ENCODE results near the gene THNSL1.
"Not testable (repeated sequence)": the region's sequence is repeated elsewhere in the genome, so short reads cannot be mapped to it uniquely, and the experiment has no call there.

Gene THNSL1

DNA sequence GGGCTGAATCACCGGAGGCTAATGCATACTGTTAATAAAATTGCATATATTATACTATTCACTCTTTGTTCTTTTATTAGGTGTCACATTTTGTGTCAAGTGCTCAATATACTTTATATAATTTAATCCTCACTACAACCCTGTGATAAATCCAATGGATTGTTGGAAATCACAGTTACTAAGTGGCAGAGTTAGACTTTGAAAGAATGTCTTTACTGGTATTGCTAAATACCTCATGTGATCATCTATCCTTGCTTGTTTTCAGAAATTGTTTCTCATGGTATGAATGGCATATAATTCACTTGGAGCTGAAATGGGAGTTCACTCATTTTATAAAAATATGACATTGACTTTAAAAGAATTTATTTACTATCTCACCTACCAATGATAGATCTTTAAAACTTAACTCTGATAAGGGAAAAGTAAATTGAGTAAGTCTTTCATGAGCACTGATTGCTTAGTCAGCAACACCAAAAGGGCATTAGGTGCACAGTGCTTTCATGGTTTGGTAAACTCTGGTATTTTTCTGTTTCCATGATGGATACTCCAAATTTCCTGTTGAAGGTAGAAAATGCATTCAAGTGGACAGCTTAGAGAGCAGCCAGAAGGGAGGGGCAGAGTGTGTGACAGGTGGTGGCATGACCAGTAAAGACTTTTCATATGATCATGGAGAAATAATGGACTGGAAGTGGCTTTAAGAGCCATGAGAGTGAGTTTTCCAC is 23.0 kb upstream of the THNSL1 start:
- no peak overlapping the region for H3K4me3 ChIP-seq (ENCODE audit: low read depth, low read length)
- DNase-seq (ENCODE audit: low read depth), result no peak

DNA sequence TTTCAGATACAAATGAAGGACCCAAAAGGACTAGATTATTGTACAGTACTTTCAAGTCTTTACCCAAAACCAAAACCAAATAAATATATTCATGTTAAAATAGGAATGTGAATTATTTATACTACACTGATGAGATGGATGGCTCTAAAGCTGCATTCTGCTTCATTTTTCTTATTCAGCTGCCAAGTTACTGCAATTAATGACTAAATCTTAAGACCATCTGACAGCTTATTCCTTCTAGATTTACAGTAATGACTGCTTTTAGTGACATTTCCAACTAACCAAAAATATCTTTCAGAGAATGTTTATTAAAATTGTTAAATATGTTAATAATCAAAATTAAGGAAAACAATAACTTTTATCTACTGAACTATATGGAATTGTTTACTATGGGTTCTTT is 21.3 kb upstream of the THNSL1 start:
- no peak overlapping the region for H3K4me3 ChIP-seq (ENCODE audit: low read depth, low read length)
- no peak for DNase-seq (ENCODE audit: low read depth)

DNA sequence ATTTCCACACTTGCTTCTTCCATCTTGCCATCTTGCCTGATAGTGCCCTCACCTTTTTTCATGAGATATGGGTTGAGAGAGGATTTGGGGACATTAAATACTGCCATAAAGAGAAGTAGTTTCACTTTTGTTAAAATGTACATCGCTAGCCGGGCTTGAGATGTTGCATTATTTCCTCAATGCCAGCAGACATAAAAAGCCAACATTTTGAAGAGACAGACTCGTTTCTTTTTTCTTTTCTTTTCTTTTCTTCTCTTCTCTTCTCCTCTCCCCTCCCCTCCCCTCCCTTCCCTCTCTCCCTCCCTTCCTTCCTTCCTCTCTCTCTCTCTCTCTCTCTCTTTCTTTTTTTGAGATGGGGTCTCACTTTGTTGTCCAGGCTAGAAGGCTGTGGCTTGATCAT is 18.4 kb upstream of the THNSL1 start:
- H3K4me3 ChIP-seq (ENCODE audit: low read depth, low read length), result no peak overlapping the region
- no peak for DNase-seq (ENCODE audit: low read depth)

DNA sequence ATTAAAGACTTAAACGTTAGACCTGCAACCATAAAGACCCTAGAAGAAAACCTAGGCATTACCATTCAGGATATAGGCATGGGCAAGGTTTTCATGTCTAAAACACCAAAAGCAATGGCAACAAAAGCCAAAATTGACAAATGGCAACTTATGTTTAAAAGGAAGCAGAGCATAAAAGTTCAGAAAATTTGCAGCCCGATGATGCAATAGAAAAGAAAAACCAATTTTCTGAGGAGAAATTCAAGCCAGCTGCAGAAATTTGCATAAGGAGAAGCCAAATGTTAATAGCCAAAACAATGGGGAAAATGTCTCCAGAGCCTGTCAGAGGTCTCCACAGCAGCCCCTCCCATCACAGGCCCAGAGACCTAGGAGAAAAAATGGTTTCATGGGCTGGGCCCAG is 4.8 kb upstream of the THNSL1 start:
- H3K4me3 ChIP-seq (ENCODE audit: low read depth, low read length); DNase-seq (ENCODE audit: low read depth): not testable (repeated sequence)

DNA sequence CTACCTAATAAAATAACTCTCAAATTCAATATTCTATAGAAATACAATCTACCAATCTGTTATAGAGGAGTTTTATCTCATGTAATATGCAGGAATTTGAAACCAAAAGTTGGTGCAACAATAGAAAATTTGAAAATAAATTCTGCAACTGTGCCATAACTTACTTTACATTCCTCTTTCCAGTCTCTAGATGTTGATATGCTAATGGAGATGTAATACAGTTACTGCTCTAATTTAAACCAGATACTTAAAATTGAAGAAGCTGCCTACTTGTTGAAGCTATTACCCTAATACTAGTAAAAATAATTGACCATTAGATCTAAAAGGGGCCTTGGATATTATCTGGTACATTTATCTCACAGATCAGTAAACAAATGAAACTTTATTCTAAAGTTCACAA is 1.8 kb upstream of the THNSL1 start:
- no peak for DNase-seq (ENCODE audit: low read depth)
- H3K4me3 ChIP-seq (ENCODE audit: low read depth, low read length), result no peak overlapping the region

DNA sequence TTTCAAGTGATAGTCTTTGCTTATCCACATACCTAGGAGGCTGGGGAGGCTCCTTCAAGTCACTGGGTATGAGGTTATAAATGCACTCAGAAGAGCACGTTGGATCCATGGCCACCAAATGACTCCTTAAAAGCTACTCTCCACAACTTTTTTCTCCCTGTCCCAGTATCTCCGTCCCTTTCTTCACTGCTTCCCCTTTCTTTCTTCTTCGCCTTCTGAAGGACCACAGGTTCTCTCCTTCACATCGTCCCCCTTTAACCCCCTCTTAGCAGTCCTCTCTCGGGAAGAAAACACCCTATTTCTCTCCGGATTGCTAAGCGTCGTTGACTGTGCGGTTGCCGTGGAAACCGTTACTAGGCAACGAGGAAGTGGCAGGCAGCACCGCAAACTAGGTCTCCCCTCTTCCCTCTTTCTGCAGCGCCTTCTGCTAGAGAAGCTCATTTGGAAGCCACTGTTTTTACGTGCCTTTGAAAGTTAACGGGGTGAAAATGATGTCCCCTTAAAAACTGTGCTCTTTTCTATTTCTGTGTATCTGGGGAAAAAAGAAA is 510 bp upstream of the THNSL1 start, which contains the start of gene ENKUR:
Gene ENKUR, minus strand, starts transcription at position 331 of the 548 bp plus-strand sequence. Its CDS starts 222 bp downstream, at position 109.
- peak within 1 kb of the TSS; percentile 74 for H3K4me3 ChIP-seq (ENCODE audit: low read depth, low read length)
- DNase-seq (ENCODE audit: low read depth), result peak; percentile 77

DNA sequence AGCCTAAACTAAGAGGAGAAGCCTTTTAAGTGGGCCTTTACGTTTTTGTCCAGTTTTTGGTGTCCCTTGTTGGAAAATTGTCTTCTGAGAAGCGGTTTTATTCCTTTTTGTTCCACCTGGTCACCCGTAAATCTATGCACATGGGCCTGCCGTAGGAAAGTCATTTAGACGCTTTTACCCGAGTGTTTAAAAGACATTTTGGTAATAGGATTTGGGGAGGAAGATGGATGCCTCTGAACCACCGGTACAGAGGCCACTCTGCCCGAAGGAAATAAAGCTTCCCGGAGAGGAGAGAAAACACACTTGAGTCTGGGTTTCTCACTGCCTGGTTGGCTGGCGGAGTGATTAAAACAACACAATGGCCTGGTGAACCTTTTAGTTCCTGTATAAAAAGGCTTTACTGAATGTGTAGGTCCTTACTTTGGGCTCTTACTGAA is 760 bp downstream of the THNSL1 start:
- DNase-seq (ENCODE audit: low read depth), result no peak

DNA sequence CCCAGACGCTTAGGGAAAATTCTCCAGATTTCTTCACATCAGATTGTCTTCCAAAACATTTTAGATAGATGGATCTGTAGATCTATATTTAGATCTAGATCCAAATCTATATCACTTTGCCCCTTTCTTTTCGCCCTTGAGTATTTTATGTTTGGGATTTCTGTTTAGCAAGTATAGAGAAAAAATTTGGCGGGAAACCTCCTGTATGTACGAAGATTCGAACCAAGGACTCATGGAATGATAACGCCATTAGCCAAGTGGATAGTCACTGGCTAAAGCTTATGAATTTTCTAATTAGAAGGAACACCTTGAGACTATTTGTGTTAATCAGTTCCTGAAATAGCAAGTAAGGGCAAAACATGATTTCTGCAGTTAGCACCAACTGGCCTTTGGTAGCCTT is 1.2 kb downstream of the THNSL1 start:
- no peak for DNase-seq (ENCODE audit: low read depth)
- peak overlapping the region; percentile 74 for H3K4me3 ChIP-seq (ENCODE audit: low read depth, low read length)

More for the DNA sequence above, 760 bp downstream of the THNSL1 start:
- H3K4me3 ChIP-seq (ENCODE audit: low read depth, low read length), result peak overlapping the region; percentile 74

DNA sequence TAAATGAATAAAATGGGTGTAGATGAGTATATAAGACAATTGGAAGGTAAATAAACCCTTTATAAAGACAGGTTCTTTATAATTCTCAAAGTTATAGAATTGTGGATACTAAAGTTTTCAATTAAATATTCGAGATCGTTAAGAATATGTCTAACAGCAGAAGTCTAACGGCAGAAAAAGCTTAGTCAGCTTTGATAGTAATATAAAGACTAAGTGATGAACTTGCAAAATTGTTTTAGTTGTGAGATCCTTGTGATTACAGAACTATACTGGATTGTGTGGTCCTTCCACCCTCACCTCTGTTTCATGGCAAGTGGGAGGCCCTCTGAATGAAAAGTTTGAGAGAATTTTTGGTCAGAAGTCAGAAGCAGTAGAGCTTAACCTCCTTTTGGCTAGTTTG is 2.3 kb downstream of the THNSL1 start:
- DNase-seq (ENCODE audit: low read depth), result no peak
- no peak overlapping the region for H3K4me3 ChIP-seq (ENCODE audit: low read depth, low read length)

DNA sequence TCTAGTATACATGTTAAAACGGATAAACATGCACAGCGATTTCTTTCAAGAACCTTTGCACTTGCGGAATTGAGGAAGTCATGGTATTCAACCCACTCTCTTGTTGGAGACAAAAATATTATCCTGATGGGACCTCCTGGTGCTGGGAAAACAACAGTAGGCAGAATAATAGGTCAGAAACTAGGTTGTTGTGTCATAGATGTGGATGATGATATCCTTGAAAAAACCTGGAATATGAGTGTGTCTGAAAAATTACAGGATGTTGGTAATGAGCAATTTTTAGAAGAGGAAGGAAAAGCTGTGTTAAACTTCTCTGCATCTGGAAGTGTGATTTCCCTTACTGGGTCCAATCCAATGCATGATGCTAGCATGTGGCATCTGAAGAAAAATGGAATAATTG is 6.9 kb downstream of the THNSL1 start:
- DNase-seq (ENCODE audit: low read depth), result no peak
- no peak overlapping the region for H3K4me3 ChIP-seq (ENCODE audit: low read depth, low read length)

DNA sequence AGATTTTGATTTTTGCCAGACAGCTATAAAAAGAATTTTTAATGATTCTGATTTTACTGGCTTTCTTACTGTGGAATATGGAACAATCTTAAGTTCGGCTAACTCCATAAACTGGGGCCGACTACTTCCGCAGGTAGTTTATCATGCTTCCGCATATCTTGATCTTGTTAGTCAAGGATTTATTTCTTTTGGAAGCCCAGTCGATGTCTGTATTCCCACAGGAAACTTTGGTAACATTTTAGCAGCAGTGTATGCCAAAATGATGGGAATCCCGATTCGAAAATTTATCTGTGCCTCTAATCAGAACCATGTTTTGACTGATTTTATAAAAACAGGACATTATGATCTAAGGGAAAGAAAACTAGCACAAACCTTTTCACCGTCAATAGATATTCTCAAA is 8.1 kb downstream of the THNSL1 start:
- H3K4me3 ChIP-seq (ENCODE audit: low read depth, low read length), result no peak overlapping the region
- no peak for DNase-seq (ENCODE audit: low read depth)

DNA sequence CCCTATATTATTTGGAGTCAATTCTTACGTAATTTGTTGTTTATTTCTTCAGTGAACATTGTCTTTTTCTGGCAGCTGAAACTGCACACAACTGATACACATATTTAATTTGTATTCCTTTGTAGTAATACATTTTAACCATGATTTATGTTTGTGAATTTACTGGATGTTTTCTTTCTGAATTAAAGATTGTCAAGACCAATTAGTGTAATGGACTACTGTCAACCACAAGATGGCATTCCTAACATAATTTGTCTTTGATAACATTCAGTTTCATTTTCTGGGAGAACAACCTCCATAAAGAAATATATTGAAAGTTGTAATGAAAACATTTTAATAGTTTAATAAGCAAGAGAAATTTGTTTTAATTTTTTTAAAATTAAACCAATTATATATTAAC is 10.1 kb downstream of the THNSL1 start:
- no peak for DNase-seq (ENCODE audit: low read depth)
- H3K4me3 ChIP-seq (ENCODE audit: low read depth, low read length), result no peak overlapping the region

DNA sequence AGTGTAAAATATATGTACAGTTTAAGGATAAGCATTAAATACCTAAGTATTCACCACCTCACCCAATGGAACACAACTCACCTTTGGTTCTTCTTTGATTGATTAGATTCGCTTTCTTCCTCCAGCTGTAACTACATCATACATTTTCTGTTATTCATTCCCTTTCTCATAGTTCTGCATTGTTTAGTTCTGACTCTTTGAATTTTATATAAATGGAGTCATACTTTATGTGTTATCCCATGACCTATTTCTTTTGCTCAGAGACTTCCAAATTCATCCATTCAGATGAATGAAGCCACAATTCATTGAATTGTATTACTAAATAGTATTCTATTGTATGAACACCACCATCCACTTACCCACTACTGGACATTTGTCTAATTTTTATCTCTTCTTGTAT is 12.3 kb downstream of the THNSL1 start:
- H3K4me3 ChIP-seq (ENCODE audit: low read depth, low read length), result no peak overlapping the region
- DNase-seq (ENCODE audit: low read depth), result no peak

DNA sequence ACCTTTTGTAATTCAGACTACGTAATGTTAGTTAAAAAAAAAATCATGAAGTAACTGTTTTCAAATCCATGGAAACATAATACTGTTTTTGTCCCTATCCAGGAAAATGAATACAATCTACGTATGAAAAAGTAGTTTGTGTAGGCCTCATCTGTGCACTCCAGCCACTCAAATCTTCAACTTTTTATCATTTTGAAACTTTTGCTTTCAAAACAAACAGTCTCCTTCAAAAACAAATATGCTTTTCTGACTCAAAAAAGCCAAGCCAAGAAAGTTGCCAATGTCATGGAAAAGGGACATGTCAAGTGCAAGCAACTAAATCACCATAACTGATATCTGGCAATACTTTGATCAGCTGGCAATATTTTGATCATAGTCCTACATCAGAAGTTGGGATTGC is 13.1 kb downstream of the THNSL1 start:
- no peak for DNase-seq (ENCODE audit: low read depth)
- no peak overlapping the region for H3K4me3 ChIP-seq (ENCODE audit: low read depth, low read length)

DNA sequence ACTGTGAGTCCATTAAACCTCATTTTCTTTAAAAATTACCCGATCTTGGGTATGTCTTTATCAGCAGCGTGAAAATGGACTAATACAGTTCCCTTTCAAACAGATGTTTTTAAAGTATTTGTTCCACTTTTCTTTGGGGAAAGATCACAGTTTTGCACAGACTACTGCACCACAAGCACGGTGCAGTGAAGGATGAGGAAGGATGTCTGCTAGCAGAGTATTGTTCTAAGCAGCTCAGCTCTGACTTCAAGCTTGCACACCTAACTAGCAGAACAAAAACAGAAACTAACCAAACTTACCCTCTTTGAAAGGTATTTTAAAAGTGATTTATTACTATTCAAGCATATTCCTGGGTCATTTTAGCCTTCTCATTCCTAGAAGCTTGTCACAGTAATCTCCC is 20.0 kb downstream of the THNSL1 start:
- no peak overlapping the region for H3K4me3 ChIP-seq (ENCODE audit: low read depth, low read length)
- no peak for DNase-seq (ENCODE audit: low read depth)

DNA sequence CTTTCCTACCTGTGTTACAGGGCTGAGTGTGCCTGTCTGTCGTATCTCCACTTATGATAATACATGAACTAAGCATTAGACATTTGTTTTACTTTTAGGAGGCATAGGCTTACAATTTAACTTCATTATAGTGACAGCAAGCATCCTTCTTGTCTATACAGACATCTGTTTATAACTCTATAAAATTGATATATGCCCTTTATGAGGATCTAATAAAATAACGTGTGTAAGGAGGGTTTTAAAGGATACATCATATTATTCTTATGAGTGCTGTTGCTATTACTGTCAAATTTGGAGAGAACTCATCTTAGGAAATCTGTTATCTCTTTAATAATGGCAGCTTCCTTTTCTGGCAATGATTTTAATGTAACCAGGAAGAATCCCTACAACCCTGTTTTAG is 21.9 kb downstream of the THNSL1 start:
- no peak for DNase-seq (ENCODE audit: low read depth)
- H3K4me3 ChIP-seq (ENCODE audit: low read depth, low read length), result no peak overlapping the region

DNA sequence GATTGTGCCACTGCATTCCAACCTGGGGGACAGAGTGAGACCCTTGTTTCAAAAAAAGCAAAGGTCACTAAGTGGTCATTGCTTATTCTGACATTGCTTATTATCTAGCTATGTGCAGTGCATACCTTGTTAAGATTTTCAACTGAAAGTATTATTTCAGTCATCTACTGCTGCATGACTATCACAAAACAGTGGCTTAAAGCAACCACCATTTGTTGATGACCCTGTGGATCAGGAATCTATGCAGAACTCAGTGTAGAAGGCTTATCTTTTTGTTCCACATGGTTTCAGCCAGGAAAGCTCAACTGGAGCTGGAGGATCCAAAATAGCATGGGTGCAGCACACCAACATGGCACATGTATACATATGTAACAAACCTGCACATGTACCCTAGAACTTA is 23.1 kb downstream of the THNSL1 start:
- no peak for DNase-seq (ENCODE audit: low read depth)
- no peak overlapping the region for H3K4me3 ChIP-seq (ENCODE audit: low read depth, low read length)

DNA sequence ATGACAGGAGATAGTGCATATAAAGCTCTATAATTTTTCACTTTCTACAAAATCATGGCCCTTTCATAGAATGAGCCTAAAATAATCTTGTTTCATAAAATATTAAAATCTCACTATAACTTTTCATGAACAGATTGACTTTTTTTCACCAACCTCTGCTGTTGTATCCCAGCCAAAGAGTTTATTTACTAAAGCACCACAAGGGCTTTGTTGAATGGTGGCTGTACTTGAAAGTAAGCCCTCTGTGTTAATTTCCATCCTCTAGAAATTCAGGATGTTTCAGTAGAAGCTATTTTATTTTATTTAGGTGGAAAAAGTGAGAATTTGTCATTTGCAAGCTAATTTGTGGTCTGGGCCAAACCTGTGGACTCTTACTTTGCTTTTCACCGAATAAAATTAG is 30.2 kb downstream of the THNSL1 start:
- no peak for DNase-seq (ENCODE audit: low read depth)
- no peak overlapping the region for H3K4me3 ChIP-seq (ENCODE audit: low read depth, low read length)

DNA sequence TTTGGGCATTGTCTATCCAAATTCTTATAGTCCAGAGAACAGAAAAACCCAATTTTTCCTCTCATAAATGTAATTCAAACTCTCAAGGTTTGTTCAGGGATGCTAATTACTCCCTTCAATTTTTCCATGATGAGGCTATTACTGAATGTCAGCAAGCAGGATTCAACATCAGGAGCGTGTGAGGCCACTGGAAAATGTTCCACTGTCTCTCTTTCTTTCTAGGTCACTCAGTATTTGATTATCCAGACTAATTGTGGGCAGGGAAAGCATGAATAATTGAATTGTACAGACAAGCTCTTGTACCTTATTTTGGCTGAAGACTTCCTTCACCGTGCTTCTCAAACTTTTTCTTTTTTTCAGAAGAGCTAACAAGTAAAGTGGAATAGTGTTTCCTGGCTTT is 30.7 kb downstream of the THNSL1 start:
- DNase-seq (ENCODE audit: low read depth), result no peak
- no peak overlapping the region for H3K4me3 ChIP-seq (ENCODE audit: low read depth, low read length)

DNA sequence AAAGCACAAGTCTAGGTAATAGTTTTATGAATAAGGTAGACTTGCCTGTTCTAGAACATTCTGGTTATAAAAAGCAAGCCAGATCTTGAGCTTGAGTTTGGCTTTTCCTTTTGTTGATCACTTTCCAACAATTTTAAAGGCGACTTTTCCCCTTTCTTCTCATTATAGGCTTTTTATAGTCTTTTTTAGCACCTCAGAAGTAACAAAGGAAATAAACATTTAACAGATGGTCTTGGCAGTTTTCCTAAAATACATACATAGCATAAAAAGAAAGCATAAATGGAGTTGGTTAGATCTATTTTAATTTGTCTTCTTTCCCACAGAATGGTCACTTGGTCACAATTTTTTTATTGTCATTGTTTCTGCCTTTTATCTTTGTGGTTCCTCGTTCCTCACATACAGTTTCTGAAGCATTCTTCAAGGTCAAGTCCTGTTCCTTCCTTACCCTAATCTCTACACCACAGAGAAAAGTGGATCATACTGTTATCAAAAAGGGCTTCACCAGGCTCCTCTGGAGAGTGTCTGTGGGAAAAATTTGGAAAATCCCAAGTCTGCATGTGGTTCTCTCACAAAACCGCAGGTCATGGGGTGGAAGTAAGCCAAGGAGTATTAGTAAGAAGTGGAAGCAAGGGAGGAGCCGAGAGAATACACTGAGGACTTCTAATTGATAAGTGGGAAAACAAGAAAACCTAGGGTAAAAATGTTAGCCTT is 31.3 kb downstream of the THNSL1 start:
- no peak for DNase-seq (ENCODE audit: low read depth)

DNA sequence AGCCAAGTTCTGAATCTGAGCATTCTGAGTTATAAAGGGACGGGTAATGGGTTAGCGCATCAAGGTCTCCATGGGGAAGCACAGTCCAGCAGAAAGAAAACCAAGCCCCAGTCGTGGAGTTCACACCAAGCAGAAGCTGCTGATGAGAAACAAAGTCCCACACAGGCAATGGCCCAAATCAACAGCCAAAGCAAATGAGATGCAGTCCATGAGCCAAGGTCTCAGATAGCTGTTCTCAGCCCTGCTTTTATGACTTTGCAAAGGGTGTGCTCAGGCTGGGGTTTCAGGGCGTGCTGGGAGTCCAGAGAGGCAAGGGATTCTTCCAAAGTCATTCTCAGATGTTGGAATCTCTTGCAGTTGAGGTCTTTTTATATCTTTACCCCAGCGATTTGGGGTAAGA is 32.0 kb downstream of the THNSL1 start:
- H3K4me3 ChIP-seq (ENCODE audit: low read depth, low read length), result no peak overlapping the region
- no peak for DNase-seq (ENCODE audit: low read depth)

More for the DNA sequence above, 31.3 kb downstream of the THNSL1 start:
- H3K4me3 ChIP-seq (ENCODE audit: low read depth, low read length), result no peak overlapping the region
